NCI-H226 (cell line): ENCODE results near the gene COBL.

Experiments
- DNase-seq: peaks from one replicate; pipeline ENCODE4 v3.0.0-alpha.2; 2015

Gene COBL

DNA sequence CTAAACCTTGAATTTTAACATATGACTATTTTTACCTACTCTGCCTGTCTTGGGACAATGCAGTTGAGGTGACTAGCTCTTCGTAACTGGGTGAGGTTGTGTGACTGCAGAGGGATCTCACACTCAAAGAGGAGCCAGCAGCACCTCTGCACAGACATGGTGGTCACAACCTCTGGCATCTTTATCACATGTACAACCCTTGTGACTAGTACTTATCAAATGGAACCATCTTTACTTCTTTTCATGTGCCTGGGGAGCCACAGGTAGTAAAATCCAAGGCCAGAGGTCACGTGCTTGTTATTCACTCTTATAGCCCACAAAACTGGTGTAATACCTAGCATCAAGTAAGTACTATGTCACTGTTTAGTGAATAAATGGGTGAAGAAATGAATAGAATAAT, 244.3 kb downstream of the COBL start:
- no peak for DNase-seq

DNA sequence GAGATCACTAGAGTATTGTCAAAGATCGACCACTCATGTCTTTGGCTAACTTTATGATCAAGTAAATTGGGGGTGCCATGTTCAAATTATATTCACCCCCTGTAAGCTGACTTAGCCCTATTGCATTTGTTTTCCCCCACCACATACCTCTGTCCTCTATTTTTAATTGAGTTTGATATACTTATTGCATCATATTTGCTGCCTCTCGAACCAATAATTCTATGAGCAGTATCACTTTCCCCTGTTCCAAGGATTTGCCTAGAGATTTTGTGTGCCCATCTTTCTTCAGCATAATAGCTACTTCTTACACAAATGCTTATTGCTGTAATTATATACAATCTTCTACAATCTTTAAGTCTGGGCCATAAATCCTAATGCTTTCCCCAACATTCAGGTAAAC, 245.2 kb downstream of the COBL start:
- DNase-seq, result no peak

DNA sequence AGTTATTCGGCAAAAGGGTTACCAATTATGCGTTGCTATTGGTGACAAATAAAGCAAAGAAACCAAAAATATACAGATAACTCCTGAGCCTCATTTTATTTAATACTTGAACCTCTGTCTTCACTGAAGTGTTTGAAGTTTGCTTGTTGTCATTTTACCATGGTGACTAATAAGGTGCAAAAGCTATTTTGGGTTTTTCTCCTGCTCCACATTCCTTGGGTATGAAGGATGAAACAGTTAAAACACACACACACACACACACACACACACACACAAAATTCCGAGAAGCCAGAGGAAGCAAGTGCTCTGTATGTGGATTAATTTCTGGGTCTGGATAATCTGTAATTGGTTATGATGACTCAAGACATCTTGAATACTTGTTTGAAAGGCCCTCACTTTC, 246.5 kb downstream of the COBL start:
- DNase-seq, result no peak

DNA sequence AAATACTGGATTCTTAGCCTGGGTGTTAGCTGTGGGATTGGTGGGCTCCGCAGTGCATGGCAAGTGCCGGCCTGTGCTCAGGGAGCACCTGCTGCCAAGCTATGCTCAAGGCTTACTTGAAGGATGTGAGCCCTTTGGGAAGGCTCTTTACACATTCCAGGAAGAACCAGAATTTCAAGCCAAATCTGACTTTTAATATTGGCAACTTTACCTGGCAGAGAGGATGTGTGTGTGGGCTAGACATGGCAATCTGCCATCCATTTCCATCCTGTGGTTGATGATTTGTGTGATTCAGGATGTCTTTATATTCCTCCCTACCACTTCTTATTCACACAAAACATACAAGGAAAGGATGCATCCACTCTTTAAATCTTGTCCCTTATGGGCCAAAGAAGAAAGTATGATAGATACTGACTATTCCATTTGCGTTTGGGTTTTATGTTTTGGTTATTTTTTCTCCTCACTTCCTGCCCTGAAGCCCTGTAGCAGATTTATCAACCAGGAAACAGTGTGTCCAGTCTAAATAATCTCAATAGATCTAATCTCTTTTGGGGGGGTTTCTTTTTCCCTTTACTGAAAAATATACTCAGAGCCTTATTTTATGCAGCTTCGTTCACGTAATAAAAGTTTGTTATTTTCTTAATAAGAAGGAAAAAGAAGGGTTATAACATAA, 247.1 kb downstream of the COBL start:
- DNase-seq, result peak; percentile 35

DNA sequence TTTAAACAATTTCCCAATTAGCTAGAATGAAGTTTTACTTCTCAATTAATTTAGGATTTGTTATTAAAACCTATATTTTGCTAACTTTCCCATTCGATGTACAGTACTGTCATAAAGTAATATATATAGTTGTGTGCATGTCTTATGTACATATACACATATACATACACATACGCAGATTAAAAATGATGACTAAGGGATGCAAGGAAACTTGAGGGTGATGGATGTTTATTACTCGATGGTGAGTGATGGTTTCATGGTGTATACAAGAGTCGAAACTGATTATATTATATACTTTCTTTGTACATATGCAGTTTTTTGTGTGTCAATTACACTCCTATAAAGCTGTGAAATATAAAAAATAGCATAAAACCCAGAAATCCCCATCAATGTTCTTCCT, 248.2 kb downstream of the COBL start:
- DNase-seq, result no peak

DNA sequence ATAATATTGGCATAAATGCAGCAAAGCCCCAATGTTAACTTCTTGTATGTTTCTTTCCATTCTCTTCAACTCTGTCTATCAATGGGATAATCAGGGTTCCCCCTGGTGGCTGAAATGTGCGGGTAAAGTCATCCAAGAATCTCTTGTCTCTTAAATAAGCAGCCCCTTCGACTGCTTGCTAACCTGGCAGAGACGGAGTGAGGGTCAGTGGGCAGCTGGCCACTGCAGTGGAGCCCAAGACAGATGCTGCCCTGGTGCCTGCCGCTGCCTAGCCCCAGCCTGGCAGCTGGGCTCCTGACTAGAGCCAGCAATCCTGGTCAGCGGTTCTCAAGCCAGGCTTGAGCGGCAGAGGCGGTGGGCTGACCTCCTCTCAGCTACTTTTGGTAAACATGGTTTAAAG, 248.9 kb downstream of the COBL start:
- DNase-seq, result peak; percentile 42

DNA sequence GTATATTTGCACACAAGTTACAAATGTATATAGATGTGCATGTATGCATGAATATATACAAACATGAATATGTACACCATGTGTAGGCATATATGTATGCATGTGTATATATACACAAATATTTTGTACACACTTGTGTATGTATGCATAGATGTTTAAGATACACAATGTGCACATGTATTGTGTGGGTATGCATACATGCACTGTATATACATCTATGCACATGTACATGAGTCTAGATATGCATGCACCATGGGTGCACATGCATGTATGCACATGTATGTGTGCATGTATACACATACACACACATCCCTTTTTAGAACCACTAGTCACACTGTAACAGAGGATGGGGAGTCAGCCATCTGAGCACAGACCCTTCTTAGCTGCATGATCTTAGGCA, 249.4 kb downstream of the COBL start:
- DNase-seq, result no peak

DNA sequence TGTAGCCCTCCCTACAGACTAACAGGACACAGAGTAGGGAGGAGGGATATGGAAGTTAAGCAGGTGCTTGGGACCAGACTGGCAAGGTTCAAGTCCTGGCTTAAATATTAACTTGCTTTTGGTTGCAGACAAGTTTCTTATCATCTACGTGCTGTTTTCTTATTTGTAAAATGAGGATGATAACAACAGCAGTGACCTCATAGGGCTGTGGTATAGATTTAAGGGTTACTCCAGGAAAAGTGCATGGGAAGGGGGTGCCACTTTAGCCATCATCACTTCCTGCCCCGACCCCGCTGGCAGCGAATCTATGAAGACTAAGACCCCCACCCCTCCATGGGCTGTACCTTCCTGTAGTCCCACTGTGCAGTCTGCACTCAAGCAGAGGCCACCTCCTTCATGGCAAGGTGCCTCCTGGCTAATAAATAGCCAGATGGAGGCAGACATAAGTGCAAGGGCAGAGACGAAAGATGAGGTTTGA, 250.2 kb downstream of the COBL start:
- no peak for DNase-seq

DNA sequence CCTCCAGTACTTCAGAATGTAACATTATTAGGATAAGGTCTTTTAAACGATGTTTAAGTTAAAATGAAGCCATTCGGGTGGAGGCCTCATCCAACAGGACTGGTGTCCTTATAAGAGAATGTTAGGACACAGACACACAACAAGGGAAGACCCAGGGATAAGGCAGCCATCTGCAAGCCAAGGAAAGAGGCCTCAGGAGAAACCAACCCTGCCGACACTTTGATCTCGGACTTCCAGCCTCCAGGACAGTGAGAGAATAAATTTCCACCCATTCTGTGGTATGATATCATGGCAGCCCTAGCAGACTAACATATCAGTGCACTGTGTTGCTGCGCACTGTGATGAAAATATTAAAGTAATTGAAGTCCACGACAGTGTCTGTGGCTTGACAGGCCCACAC, 250.8 kb downstream of the COBL start:
- no peak for DNase-seq

DNA sequence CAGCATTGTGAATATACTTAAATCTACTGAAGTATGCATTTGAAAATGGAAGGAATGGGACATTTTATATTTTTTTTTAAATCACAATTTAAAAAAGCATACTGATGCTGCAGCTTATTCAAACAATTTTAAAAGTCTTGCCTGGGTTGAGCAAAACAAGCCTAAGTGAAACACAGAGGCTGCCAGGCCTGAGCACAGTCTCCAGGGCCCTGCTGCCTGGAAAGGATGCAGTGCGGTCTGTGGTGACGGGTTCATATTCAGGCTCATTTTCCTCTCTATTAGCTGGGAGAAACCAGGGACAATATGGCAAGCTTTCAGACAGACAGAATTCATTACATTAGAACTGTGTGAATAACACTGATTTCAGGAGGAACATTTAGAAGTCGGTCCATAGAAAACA, 251.9 kb downstream of the COBL start:
- DNase-seq, result no peak

DNA sequence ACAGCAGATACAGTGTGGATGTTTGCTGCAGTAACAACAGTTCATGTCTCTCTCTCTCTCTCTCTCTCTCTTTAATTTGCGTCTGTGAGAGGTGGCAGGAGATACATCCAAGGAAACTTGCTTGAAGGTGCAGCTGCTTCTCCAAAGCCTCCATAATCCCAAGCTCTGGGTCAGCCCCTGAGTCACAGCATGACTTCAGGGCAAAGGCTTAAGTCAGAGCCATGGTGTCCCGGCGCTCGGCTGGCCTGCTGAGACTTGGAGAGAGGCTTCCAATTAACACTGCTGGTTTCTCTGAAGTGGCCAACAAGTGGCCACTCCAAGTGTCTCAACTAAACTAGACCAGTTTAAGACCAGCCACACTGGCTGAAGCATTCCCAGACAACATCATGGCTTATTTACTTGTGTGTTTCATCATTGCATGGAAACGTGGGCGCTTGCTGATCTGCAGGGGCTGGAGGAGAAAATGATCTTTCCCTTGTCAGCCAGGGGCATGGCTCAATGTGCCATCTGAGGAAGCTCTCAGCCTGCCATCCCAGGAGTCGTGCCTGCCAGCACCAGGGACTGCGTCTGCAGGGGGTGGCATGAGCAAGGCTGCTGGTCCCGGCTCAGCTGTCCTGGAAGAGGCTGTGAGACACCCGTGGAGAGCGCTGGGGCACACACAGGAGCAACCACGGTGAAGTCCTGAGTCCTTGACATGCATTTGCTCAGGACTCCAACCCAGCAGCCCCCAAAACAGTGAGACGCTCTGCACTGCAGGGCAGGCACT, 254.2 kb downstream of the COBL start:
- DNase-seq, result no peak

DNA sequence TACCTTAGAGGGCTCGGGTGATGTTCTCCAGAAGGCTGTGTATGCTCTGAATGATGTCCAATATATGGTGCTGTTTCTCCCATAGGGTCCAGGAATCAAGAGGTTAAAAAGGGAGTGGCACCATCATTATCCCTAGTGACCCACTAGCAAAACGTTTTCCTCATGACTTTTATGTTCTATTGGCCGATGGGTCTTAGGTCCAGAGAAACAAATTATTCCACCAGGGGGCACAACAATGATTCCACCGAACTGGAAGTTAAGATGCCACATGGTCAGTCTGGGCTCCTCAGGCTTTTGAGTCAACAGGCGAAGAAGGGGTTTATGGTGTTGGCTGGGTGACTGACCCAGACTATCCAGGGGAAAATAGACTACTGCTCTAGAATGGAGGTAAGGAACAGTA, 256.1 kb downstream of the COBL start:
- no peak for DNase-seq

DNA sequence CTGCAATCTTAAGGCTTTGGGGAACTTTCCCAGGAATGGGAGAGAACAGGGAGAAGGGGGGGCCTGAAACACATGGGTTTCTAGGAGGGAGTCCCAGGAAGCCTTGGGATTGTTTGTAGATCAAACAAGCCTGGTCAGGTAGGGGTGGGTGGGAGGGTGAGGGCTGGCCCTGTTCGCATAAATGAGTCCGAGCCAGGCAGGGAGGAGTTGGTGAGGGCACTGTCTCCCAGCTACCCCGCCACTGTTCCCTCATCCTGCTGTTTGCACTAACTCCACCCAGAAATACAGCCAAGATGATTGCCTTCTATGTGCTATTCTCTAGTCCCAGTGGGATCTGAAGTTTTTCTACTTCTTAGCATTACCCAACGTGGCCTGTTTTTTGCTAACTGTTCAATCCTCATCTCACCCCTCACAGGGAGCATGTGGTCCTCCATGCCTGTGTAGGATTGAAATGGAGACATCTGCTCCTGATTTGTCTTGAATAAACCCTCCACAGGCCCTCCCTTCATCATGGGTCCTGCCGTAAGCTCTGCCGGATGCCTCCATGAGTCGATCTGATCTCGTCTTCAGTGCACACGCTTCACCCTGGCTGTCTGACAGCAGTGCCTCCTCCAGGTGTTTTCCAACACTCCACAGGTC, 257.0 kb downstream of the COBL start:
- no peak for DNase-seq

DNA sequence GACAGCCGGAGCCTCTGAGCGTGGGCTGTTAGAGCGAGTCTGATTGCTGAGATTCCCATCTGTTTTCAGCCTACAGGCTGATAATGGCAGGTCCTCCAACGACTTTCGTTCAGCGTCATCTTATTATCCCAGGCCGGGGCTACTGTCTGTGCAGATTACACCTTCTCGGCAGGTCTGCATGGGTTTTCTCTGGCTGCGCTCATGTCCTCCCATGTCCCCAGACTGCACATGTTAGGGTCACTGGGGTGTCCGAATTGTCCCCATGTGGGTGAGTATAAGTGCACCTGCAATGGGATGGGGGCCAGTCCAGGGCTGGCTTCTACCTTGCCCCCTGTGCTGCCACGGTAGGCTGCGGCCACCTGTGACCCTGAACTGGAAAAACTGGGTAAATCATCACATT, 257.8 kb downstream of the COBL start:
- no peak for DNase-seq

DNA sequence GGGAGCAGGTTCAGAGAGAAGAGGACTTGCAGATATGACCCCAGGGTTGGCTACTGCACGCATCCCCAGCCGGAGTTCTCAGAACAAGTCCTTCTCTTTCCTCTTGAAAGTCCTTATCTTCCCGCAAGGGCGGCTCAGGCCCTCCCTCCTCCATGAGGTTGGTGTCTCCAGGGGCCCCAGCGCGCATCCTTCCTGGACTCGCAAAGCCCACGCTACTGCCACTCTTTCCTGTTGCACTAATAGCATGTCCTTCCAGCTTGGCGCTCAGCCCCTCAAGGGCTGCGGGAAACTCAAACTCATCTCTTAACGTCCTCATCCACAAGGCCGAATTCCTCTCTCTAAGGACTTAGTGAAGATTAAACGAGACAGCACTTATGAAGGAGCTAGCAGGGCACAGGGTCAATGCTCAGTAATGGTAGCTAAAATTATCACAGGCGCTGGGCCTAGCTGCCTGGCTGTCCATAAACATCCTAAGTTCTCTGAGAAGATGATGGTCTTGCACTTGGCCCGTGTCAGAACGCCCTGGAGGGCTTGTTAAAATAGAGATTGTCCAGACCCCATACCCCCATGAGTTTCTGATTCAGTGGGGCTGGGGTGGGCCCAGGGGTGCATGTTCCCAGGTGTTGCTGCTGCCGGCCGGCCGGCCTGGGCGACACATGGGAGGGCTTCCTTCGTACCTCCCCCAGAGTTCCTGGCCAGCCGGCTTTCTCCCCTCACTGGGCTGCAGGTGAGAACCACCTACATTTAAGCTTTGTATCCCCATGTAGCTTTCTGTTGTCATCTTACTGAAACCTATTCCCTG, 261.4 kb downstream of the COBL start:
- DNase-seq, result no peak

DNA sequence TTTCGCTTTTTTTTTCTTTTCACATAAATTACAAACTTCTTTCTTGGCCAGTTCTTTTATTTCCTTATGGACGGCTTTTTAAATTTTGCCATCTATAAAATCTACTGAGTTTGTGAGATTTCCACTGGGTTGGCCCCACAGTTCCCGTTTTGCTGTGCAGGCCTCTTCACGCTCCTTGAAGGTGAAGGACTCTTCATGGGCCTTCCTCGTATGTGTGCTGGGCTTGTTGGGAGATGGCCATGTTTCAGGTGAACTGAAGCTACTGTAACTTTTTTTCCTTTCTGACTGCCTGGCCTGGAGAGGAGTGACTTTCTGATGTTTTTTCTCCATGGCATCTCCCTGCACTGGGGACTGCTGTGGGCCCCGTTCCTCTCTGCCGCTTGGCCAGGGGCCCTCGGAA, 262.4 kb downstream of the COBL start:
- DNase-seq, result no peak

DNA sequence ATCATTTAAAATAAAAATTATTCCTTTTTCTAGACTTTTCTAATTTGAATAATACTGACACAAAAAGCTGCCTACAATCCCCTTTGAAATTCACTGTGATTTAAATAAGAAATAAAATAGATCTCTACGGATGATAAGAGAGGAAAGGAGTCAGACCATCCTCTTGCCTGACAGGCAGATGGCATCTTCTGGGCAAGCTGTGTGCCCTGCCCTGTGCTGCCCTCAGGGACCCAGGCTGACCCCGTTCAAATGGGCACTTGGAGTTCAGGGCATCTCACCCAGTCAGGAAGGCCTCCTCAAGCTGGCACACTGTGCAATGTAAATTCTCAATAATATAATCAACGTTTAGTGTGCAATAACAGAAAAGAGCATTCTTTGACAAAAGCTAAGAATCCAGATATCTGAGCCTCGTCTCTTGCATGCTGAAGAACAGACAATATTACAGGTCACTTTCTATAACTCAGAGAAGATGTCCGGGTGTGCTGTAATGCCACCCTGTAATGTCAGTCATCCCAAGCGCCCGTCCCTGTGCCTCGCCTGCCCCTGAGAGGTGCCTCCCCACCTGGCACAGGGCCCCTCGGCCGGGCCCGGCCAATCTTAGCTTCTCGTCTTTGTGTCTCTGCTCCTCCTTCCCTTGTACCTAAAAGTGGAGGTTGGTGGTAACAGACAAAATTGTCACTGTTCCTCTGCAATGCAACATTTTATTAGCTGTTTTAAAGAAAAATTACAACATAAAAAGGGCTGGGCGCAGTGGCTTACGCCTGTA, 263.3 kb downstream of the COBL start:
- DNase-seq, result no peak

DNA sequence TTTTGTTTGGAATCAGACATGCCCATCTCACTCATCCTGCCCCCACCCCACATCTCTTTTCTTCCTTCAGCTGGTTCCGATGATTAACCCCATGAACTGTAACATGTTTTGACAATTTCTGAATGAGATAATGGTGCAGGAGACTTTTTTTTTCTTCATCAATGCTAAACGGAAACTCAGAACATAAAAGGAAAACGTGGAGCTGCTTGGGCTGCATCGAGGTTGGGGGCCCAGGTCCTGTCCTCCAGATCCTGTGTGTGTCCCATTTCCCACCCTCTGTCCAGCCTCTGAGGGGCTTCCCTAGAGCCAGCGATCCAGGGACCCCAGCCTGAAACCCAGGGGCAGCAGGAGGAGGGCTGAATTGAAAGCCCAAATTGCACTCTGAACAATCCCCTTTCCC, 270.1 kb downstream of the COBL start:
- DNase-seq, result no peak

DNA sequence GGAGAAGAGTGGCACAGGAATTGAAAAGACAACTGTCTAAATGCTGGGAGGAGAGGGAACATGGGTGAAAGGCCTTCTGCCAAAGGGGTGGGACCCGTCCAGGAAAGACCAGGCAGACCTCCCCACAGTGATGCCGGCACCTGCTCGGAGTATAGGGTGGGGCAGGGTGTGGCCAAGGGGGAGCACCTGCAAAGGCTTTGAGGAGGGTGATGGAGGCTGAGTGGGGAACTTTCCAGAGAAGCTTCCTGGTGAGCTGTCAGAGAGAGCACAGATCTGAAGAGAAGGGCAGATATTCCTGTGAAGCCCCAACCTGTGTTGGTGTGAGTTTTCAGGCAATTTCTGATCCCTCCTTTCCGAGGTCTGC, 270.5 kb downstream of the COBL start:
- peak; percentile 26 for DNase-seq

DNA sequence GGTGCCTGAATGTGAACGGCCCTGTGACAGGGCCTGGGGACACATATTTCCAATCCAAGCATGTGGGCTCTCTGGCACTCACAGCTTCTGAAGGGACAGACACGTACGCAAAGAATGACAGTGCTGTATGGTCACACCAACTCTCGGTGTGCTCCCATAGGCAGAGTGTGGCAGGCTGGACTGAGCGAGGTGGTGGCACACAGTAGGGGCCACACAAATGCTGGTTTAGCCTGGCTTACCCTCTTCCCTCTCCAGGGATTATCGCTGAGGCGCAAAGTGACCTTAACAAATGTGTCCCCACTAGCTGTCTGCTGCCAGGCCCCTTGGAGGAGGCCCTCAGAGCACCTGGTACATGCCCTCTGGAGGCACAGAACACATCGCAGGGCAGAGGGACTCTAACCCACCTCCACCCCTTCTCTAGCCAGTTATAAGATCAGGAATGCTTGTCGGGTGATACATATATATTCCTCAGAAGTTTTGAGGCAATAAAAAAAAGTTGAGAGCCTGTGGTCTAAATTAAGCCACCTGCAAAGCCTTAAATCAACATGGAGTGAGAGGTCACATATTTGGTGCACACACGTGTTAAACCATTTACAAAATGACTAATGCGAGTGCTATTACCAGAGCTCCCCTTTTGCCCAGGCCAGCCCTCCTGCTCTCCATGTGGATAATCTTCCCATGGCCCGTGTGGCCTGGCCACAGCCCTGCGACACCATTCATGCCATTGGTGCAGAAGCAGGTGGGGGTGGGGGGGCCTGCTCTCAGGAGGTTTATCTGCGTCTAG, 271.1 kb downstream of the COBL start:
- DNase-seq, result peak; percentile 90

DNA sequence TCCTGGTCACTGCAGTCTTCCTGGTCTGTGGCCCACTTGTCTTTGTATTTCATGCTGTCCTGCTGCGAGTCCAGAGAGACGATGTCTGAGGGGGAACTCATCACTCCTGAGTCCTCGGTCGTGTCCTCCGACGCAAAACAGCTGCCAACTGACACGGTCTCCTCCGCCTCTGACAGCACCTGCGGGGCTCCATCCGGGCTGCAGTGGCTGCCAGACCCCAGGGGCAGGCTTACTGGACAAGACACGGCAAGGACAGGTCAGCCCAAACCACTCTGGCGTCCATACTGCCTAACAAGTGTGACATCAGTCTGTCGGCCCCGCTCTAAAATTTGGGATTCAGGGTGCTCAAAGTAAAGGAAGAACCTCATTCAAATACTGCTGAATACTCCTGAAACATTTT, 273.1 kb downstream of the COBL start:
- DNase-seq, result no peak

DNA sequence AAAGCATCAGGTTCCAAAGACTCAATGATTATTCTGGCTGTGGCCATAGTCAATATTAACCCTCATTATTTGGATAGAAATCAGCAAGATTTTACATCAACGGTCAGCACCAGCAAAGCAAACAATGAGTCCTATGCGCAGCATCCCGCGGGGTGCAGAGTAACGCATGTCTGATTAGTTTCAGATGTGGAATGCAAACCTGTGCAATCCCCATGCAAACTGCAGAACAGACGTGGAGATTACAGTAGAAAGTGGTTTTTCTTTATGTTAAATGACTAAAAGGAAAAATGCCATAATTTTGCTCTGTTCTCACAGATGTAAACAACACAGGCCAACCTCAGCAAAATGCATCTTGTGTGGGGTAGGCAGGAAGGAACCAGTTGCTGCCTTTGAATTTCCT, 275.8 kb downstream of the COBL start:
- DNase-seq, result no peak
